Stomach (tissue), 9 donors: ENCODE results near the gene ZAR1. TPM values are rescaled to one million over a fixed set of nuclear protein-coding genes. Genes with fewer than 3 reads are reported as not detected.
A peak's percentile ranks its signal among the peaks of the same experiment; 100 is the strongest.

ENCODE experiments used
- DNase-seq, 2 donors: peaks; one replicate each; pipeline versions ENCODE4 v3.0.0 to v3.0.0-alpha.2; 2013 to 2019
- H3K27ac ChIP-seq, 5 donors: fragments of 200-600 bp in 4 of 5; sonication (generic) in 4 of 5; one replicate each; pipeline ENCODE4 v1.5.1; 2013 to 2019; ENCODE audit warnings: mild to moderate bottlenecking in 1 of 5, moderate library complexity in 1 of 5
- H3K27me3 ChIP-seq, 3 donors: fragments of 200-600 bp; sonication (generic); one replicate each; pipeline ENCODE4 v1.5.1; 2017 to 2019; ENCODE audit warnings: mixed run types in 1 of 3
- H3K36me3 ChIP-seq, 4 donors: fragments of 200-600 bp; sonication (generic); 1 replicate in 3 of 4; 2 replicates in 1 of 4; pipeline ENCODE4 v1.5.1; 2016 to 2019
- H3K4me1 ChIP-seq, 4 donors: fragments of 200-600 bp; sonication (generic); one replicate each; pipeline ENCODE4 v1.5.1; 2016 to 2019
- H3K4me3 ChIP-seq, 4 donors: fragments of 200-600 bp; sonication (generic) in 3 of 4; one replicate each; pipeline ENCODE4 v1.5.1; 2016 to 2019; ENCODE audit warnings: mild to moderate bottlenecking in 1 of 4
- H3K9me3 ChIP-seq, 4 donors: fragments of 200-600 bp; sonication (generic); one replicate each; pipeline ENCODE4 v1.5.1; 2016 to 2019
- CTCF ChIP-seq, 7 experiments: fragments of 450-650 bp in 4 of 7; fragments of 200-600 bp in 3 of 7; sonication (generic) in 3 of 7; IDR thresholded peaks; one replicate each; pipeline ENCODE4 v1.5.1; 2016 to 2019; ENCODE audit warnings: antibody characterized with exemption in 7 of 7, control low read depth in 2 of 7, mild to moderate bottlenecking in 1 of 7
- EP300 ChIP-seq: sonication (generic); formaldehyde crosslinking; IDR thresholded peaks from one replicate; pipeline ENCODE4 v1.6.1; 2017; ENCODE audit warnings: antibody characterized with exemption
- POLR2A ChIP-seq, 4 donors: fragments of 450-650 bp; IDR thresholded peaks; one replicate each; pipeline ENCODE4 v1.6.1; 2016; ENCODE audit warnings: antibody characterized with exemption in 4 of 4, control low read depth in 2 of 4, mild to moderate bottlenecking in 1 of 4, moderate library complexity in 1 of 4
- POLR2AphosphoS5 ChIP-seq, 3 donors: sonication (generic); formaldehyde crosslinking; IDR thresholded peaks; one replicate each; pipeline ENCODE4 v1.6.1; 2016; ENCODE audit warnings: antibody characterized with exemption in 3 of 3
- WGBS, 5 donors: extraction: QIAGEN DNeasy Blood & Tissue Kit in 3 of 5; methylation state at CpG; one replicate each; pipeline versions ENCODE4 v1.1.5 to v1.1.7; 2013 to 2018; 5-methylcytosine and 5-hydroxymethylcytosine counted together
- intact Hi-C: fragments of 100-400 bp; cut with DNase I; formaldehyde crosslinking; loops from one replicate; pipeline ENCODE4 v1.15.1; 2023; ENCODE audit warnings: low total_unique reads
- polyA plus RNA-seq, 3 donors: library from polyadenylated mRNA; stranded (reverse); fragments of 200-250 nt; gene quantifications; one replicate each; pipeline ENCODE4 v1.2.3, GENCODE V29; 2013
- total RNA-seq, 5 donors: library from RNA; depleted of rRNA; stranded (reverse); fragments of >200 nt; gene quantifications; one replicate each; pipeline versions ENCODE4 v1.1.0 to v1.2.3, GENCODE V29; 2014 to 2016
- donor health status: healthy with polysubstance abuse.
- donor health status: Bipolar disorder and iron deficiency.
- donor health status: healthy.

Gene ZAR1
- total and polyA plus RNA-seq, 8 donors: not detected

GRCh38 chr4:48475770-48476169, 14.3 kb upstream of the ZAR1 start:
- H3K36me3 ChIP-seq: no peaks in the 10 kb centered on the region
- TF ChIP-seq EP300 (no peak), POLR2A (IDR thresholded peaks at IDR 0.05) (no peak), POLR2AphosphoS5 (IDR thresholded peaks at IDR 0.05) (no peak), CTCF (IDR thresholded peaks at IDR 0.05) (no peak)
- intact Hi-C loops: no loop called here
- H3K4me3 ChIP-seq: no peak overlapping the region
- no peak for DNase-seq
- 77 to 82% (median 78%) methylated on average over 6 of the region's 6 CpGs for WGBS, 5 donors
- H3K4me1 ChIP-seq: no peaks in the 10 kb centered on the region
- H3K27me3 ChIP-seq: peaks cover 0 to 4% (median 0%) of the 10 kb centered on the region in 3 donors
- no peaks in the 10 kb centered on the region for H3K9me3 ChIP-seq
- H3K27ac ChIP-seq: no peak overlapping the region

- Histone ChIP-seq H3K27ac (no peak overlapping the region), H3K4me3 (no peak overlapping the region), H3K36me3 (no peaks in the 10 kb centered on the region), H3K4me1 (peaks cover under 1 to 5% (median 4%) of the 10 kb centered on the region in 4 donors), H3K27me3 (peaks cover 0 to 29% (median 11%) of the 10 kb centered on the region in 3 donors), H3K9me3 (no peaks in the 10 kb centered on the region)
- 40 to 62% (median 50%) methylated on average over 2 of the region's 2 CpGs for WGBS, 5 donors
- TF ChIP-seq POLR2A (IDR thresholded peaks at IDR 0.05): no peak
- no peak for TF ChIP-seq POLR2AphosphoS5 (IDR thresholded peaks at IDR 0.05)
- DNase-seq: no peak
- intact Hi-C loops: no loop called here
These were observed 11.8 kb upstream of the ZAR1 start for GRCh38 chr4:48478273-48478672.

GRCh38 chr4:48481581-48481980, 8.5 kb upstream of the ZAR1 start:
- peak in 1 of 2 donors; percentile 14 for DNase-seq

GRCh38 chr4:48483006-48483776, 6.9 kb upstream of the ZAR1 start, which contains the start of gene SLC10A4:
SLC10A4 (plus strand) TSS chr4:48483343; CDS start chr4:48483562, 219 bp downstream.
- intact Hi-C loops: no loop called here
- TF ChIP-seq CTCF (IDR thresholded peaks at IDR 0.05): no peak
- TF ChIP-seq POLR2A (IDR thresholded peaks at IDR 0.05): no peak
- no peak for TF ChIP-seq EP300
- Histone ChIP-seq H3K4me3 (peak within 1 kb of the TSS; percentile 31 to 55 (median 43)), H3K4me1 (peaks cover 9 to 19% (median 13%) of the 10 kb centered on the region in 4 donors), H3K27ac (no peak within 1 kb of the TSS), H3K9me3 (no peaks in the 10 kb centered on the region), H3K27me3 (peaks cover 0 to 78% (median 33%) of the 10 kb centered on the region in 3 donors), H3K36me3 (no peaks in the 10 kb centered on the region)
- 3 to 10% (median 3%) methylated on average over 26 to 85 of the region's 85 CpGs for WGBS, 5 donors
- peak in 1 of 2 donors; percentile 70 for DNase-seq

More at GRCh38 chr4:48481581-48481980, 8.5 kb upstream of the ZAR1 start:
- TF ChIP-seq POLR2A (IDR thresholded peaks at IDR 0.05) (no peak), POLR2AphosphoS5 (IDR thresholded peaks at IDR 0.05) (no peak), CTCF (IDR thresholded peaks at IDR 0.05) (no peak), EP300 (no peak)
- Histone ChIP-seq H3K9me3 (no peaks in the 10 kb centered on the region), H3K27me3 (peaks cover 0 to 62% (median 29%) of the 10 kb centered on the region in 3 donors), H3K4me1 (peaks cover 9 to 19% (median 13%) of the 10 kb centered on the region in 4 donors), H3K27ac (no peak overlapping the region), H3K4me3 (no peak overlapping the region), H3K36me3 (no peaks in the 10 kb centered on the region)
- intact Hi-C loops: no loop called here
- WGBS, 5 donors: 75 to 95% (median 83%) methylated on average over 1 of the region's 1 CpG
